Endothelial cell of umbilical vein (primary cell): ENCODE measurements around the gene ALDH8A1.

ENCODE experiments used
- CTCF ChIP-seq, 2 donors: IDR thresholded peaks; 1 replicate in 1 of 2; 2 replicates in 1 of 2; pipeline ENCODE4 v1.5.1; 2011; ENCODE audit warnings: low read length in 2 of 2, mild to moderate bottlenecking in 2 of 2, moderate library complexity in 2 of 2, control low read depth in 1 of 2, inconsistent platforms in 1 of 2, low read depth in 1 of 2; ENCODE audit not compliant: insufficient read depth in 1 of 2; ENCODE audit errors: extremely low read depth in 1 of 2
- JUN ChIP-seq: IDR thresholded peaks from 2 replicates; pipeline ENCODE4 v1.6.1; 2011; ENCODE audit warnings: borderline replicate concordance, low read depth; ENCODE audit not compliant: insufficient read length, insufficient read depth
- MAX ChIP-seq: IDR thresholded peaks from 2 replicates; pipeline ENCODE4 v1.6.1; 2011; ENCODE audit not compliant: insufficient read depth, insufficient read length
- POLR2A ChIP-seq: IDR thresholded peaks from 2 replicates; pipeline ENCODE4 v1.6.1; 2012; ENCODE audit warnings: low read depth, mild to moderate bottlenecking, control low read depth, low read length
- POLR2AphosphoS5 ChIP-seq: IDR thresholded peaks from 2 replicates; pipeline ENCODE4 v1.6.1; 2012; ENCODE audit warnings: low read depth, mild to moderate bottlenecking, control low read depth, low read length, moderate library complexity; ENCODE audit not compliant: insufficient read depth

GRCh38 chr6:134898575-134898974 lies 51.3 kb downstream of the ALDH8A1 start:
- TF ChIP-seq JUN, result no peak
- TF ChIP-seq POLR2A, result no peak
- no peak for TF ChIP-seq CTCF (IDR thresholded peaks at IDR 0.05; ENCODE audit: extremely low read depth in 1 of 2, insufficient read depth in 1 of 2, low read depth in 1 of 2, low read length in 2 of 2)
- no peak for TF ChIP-seq MAX
- TF ChIP-seq POLR2AphosphoS5, result no peak
